Measurements from ENCODE around the gene PAIP2.

GRCh38 chr5:139410993-139411828 is 69.6 kb downstream of the PAIP2 start:
- TF ChIP-seq POLR2AphosphoS5 (IDR thresholded peaks at IDR 0.05; ENCODE audit: low read depth, low read length) (no peak), POLR2A (IDR thresholded peaks at IDR 0.05; ENCODE audit: low read depth, low read length) (no peak), TAF1 (IDR thresholded peaks at IDR 0.05; ENCODE audit: borderline replicate concordance, low read depth, low read length) (no peak)

Measured in GM12892 (cell line).